Caco-2 (cell line): ENCODE measurements around the gene PIP5KL1. TPM values are rescaled to one million over a fixed set of nuclear protein-coding genes. Genes with fewer than 3 reads are reported as not detected.

ENCODE experiments used
- BruUV-seq: library from RNA; stranded (reverse); fragments of 400-500 nt; replicated peaks from 2 replicates; lab custom pipeline; 2021; lab: Mats Ljungman, UMichigan
- CTCF ChIA-PET: fragments of 300-600 bp; sonication (Branson Sonifier 250); formaldehyde crosslinking; loops from one replicate; lab custom pipeline; 2022; ENCODE audit warnings: antibody characterized with exemption; lab: Charles Lee
- POLR2A ChIA-PET: fragments of 300-600 bp; sonication (Branson Sonifier 250); formaldehyde crosslinking; loops from one replicate; lab custom pipeline; 2022; ENCODE audit warnings: antibody characterized with exemption; lab: Charles Lee
- DNase-seq, 2 experiments: peaks; one replicate each; pipeline versions ENCODE4 v3.0.0 to v3.0.0-alpha.2; 2020 to 2022
- H3K27me3 ChIP-seq: replicated peaks from 2 replicates; pipeline ENCODE4 v1.6.0; 2011; ENCODE audit warnings: low read length; ENCODE audit not compliant: control insufficient read depth, insufficient read depth
- H3K36me3 ChIP-seq: 2 replicates; pipeline ENCODE4 v1.5.1; 2011; ENCODE audit warnings: low read length; ENCODE audit not compliant: control insufficient read depth, insufficient read depth
- H3K4me1 ChIP-seq: fragments of 250-450 bp; sonication (Bioruptor Pico); 2 replicates; pipeline ENCODE4 v1.5.1; 2020; ENCODE audit warnings: mild to moderate bottlenecking
- H3K4me3 ChIP-seq: 2 replicates; pipeline ENCODE4 v1.5.1; 2011; ENCODE audit warnings: low read depth, mild to moderate bottlenecking, control low read depth, low read length
- H3K9me3 ChIP-seq: fragments of 250-450 bp; sonication (Bioruptor Pico); 2 replicates; pipeline ENCODE4 v1.5.1; 2020; ENCODE audit warnings: mild to moderate bottlenecking, moderate library complexity
- H3K27ac Mint-ChIP-seq: one replicate; pipeline ENCODE4 v1.8.0; 2022; ENCODE audit warnings: mixed read lengths; ENCODE audit not compliant: unreplicated experiment
- H3K27me3 Mint-ChIP-seq: one replicate; pipeline ENCODE4 v1.8.0; 2022; ENCODE audit warnings: mixed read lengths; ENCODE audit not compliant: insufficient read depth, unreplicated experiment
- H3K36me3 Mint-ChIP-seq: one replicate; pipeline ENCODE4 v1.8.0; 2022; ENCODE audit warnings: mild to moderate bottlenecking, mixed read lengths; ENCODE audit not compliant: insufficient read depth, unreplicated experiment
- H3K4me1 Mint-ChIP-seq: one replicate; pipeline ENCODE4 v1.8.0; 2022; ENCODE audit warnings: low read depth, mixed read lengths; ENCODE audit not compliant: unreplicated experiment
- H3K4me3 Mint-ChIP-seq: one replicate; pipeline ENCODE4 v1.8.0; 2022; ENCODE audit warnings: mild to moderate bottlenecking, moderate library complexity, mixed read lengths; ENCODE audit not compliant: unreplicated experiment
- H3K9me3 Mint-ChIP-seq: one replicate; pipeline ENCODE4 v1.8.0; 2022; ENCODE audit warnings: mixed read lengths; ENCODE audit not compliant: unreplicated experiment
- CTCF ChIP-seq, 2 experiments: fragments of 200-600 bp in 1 of 2; IDR thresholded peaks; 1 replicate in 1 of 2; 2 replicates in 1 of 2; pipeline versions ENCODE4 v1.5.1 to v1.8.0; 2011 to 2022; ENCODE audit warnings: antibody characterized with exemption in 1 of 2, control low read depth in 1 of 2, inconsistent platforms in 1 of 2, low read depth in 1 of 2, low read length in 1 of 2, mild to moderate bottlenecking in 1 of 2, moderate library complexity in 1 of 2; ENCODE audit not compliant: insufficient read depth in 1 of 2, severe bottlenecking in 1 of 2, unreplicated experiment in 1 of 2
- intact Hi-C: fragments of 100-400 bp; cut with micrococcal nuclease; formaldehyde crosslinking; loops from one replicate; pipeline ENCODE4 v1.10.0; 2022; ENCODE audit not compliant: unreplicated experiment
- total RNA-seq: library from RNA; stranded (reverse); gene quantifications from 2 replicates; pipeline ENCODE4 v1.2.3, GENCODE V29; 2022

PIP5KL1 gene
- total RNA-seq, 1 experiment from 2014 or later: 2.3 TPM

GRCh38 chr9:127876764-127877562, 53.6 kb downstream of the PIP5KL1 start:
- H3K4me3 Mint-ChIP-seq: peak overlapping the region; percentile 79

GRCh38 chr9:127876026-127876763, 54.4 kb downstream of the PIP5KL1 start:
- H3K27me3 Mint-ChIP-seq: no peaks in the 10 kb centered on the region
- peak overlapping the region; percentile 56 for H3K27ac Mint-ChIP-seq
- no TSS peak for BruUV-seq
- ChIA-PET POLR2A (no interaction called here), CTCF (no interaction called here)
- Histone ChIP-seq H3K4me1 (peaks cover 10% of the 10 kb centered on the region; the same call in 1 of the 2 replicates), H3K27me3 (no peaks in the 10 kb centered on the region), H3K9me3 (no peaks in the 10 kb centered on the region), H3K4me3 (no peak overlapping the region), H3K36me3 (no peaks in the 10 kb centered on the region)
- H3K9me3 Mint-ChIP-seq: no peaks in the 10 kb centered on the region
- peak overlapping the region; percentile 79 for H3K4me3 Mint-ChIP-seq
- DNase-seq: no peak
- peaks cover 4% of the 10 kb centered on the region for H3K4me1 Mint-ChIP-seq
- TF ChIP-seq CTCF (IDR thresholded peaks at IDR 0.05; ENCODE audit: insufficient read depth in 1 of 2, low read depth in 1 of 2, low read length in 1 of 2, severe bottlenecking in 1 of 2, unreplicated experiment in 1 of 2): no peak
- intact Hi-C loops: no loop called here
- peaks cover 7% of the 10 kb centered on the region for H3K36me3 Mint-ChIP-seq

More at GRCh38 chr9:127876764-127877562, 53.6 kb downstream of the PIP5KL1 start:
- Mint-ChIP-seq H3K4me1 (peaks cover 4% of the 10 kb centered on the region), H3K36me3 (peaks cover 7% of the 10 kb centered on the region), H3K27ac (no peak overlapping the region), H3K9me3 (no peaks in the 10 kb centered on the region), H3K27me3 (no peaks in the 10 kb centered on the region)
- peaks cover 10% of the 10 kb centered on the region; the same call in 1 of the 2 replicates for H3K4me1 ChIP-seq
- H3K36me3 ChIP-seq: no peaks in the 10 kb centered on the region
- ChIA-PET CTCF (no interaction called here), POLR2A (no interaction called here)
- TSS peak; percentile 70 for BruUV-seq
- intact Hi-C loops: no loop called here
- no peaks in the 10 kb centered on the region for H3K27me3 ChIP-seq
- TF ChIP-seq CTCF (IDR thresholded peaks at IDR 0.05; ENCODE audit: insufficient read depth in 1 of 2, low read depth in 1 of 2, low read length in 1 of 2, severe bottlenecking in 1 of 2, unreplicated experiment in 1 of 2): no peak
- H3K9me3 ChIP-seq: no peaks in the 10 kb centered on the region
- H3K4me3 ChIP-seq: peak overlapping the region; percentile 56
- DNase-seq: no peak

- peaks cover 7% of the 10 kb centered on the region for H3K36me3 Mint-ChIP-seq
- no peak overlapping the region for H3K4me3 Mint-ChIP-seq
- peak overlapping the region; percentile 56 for H3K27ac Mint-ChIP-seq
- H3K27me3 Mint-ChIP-seq: no peaks in the 10 kb centered on the region
- intact Hi-C loops: no loop called here
- no TSS peak for BruUV-seq
- H3K27me3 ChIP-seq: no peaks in the 10 kb centered on the region
- no peak for TF ChIP-seq CTCF (IDR thresholded peaks at IDR 0.05; ENCODE audit: insufficient read depth in 1 of 2, low read depth in 1 of 2, low read length in 1 of 2, severe bottlenecking in 1 of 2, unreplicated experiment in 1 of 2)
- ChIA-PET POLR2A (no interaction called here), CTCF (no interaction called here)
- peaks cover 10% of the 10 kb centered on the region; the same call in 1 of the 2 replicates for H3K4me1 ChIP-seq
- H3K4me1 Mint-ChIP-seq: peaks cover 4% of the 10 kb centered on the region
- no peaks in the 10 kb centered on the region for H3K36me3 ChIP-seq
- H3K9me3 Mint-ChIP-seq: no peaks in the 10 kb centered on the region
- DNase-seq: no peak
- no peaks in the 10 kb centered on the region for H3K9me3 ChIP-seq
- H3K4me3 ChIP-seq: no peak overlapping the region
Observed at GRCh38 chr9:127875306-127875966, 55.1 kb downstream of the PIP5KL1 start.
